H9 (cell line): ENCODE data around the gene TMEM132D. TPM values are rescaled to one million over a fixed set of nuclear protein-coding genes. Genes with fewer than 3 reads are reported as not detected.

Source experiments
- DNase-seq: peaks from one replicate; pipeline ENCODE4 v3.0.0-alpha.2; 2017
- H2AFZ ChIP-seq: one replicate; pipeline ENCODE4 v1.6.1; 2013; ENCODE audit warnings: mild to moderate bottlenecking, low read length, control low read depth, moderate library complexity
- H2AK5ac ChIP-seq: 2 replicates; pipeline ENCODE4 v1.6.1; 2013; ENCODE audit warnings: low read length, control low read depth, mixed read lengths; ENCODE audit not compliant: insufficient read length
- H2BK120ac ChIP-seq: one replicate; pipeline ENCODE4 v1.6.1; 2013; ENCODE audit warnings: low read depth, mild to moderate bottlenecking, low read length, control low read depth, inconsistent platforms; ENCODE audit not compliant: poor library complexity, severe bottlenecking
- H2BK12ac ChIP-seq: 2 replicates; pipeline ENCODE4 v1.6.1; 2013; ENCODE audit warnings: low read length, control low read depth, mixed read lengths, low read depth; ENCODE audit not compliant: insufficient read length
- H2BK15ac ChIP-seq: 2 replicates; pipeline ENCODE4 v1.6.1; 2013; ENCODE audit warnings: low read depth, low read length, control low read depth
- H2BK20ac ChIP-seq: one replicate; pipeline ENCODE4 v1.6.1; 2013; ENCODE audit warnings: low read depth, mild to moderate bottlenecking, low read length, control low read depth, inconsistent platforms; ENCODE audit not compliant: poor library complexity, severe bottlenecking
- H2BK5ac ChIP-seq: 2 replicates; pipeline ENCODE4 v1.6.1; 2013; ENCODE audit warnings: low read length, control low read depth, mixed read lengths; ENCODE audit not compliant: insufficient read length
- H3K14ac ChIP-seq: 2 replicates; pipeline ENCODE4 v1.6.1; 2013; ENCODE audit warnings: low read length, control low read depth; ENCODE audit not compliant: insufficient read depth
- H3K18ac ChIP-seq: 2 replicates; pipeline ENCODE4 v1.6.1; 2013; ENCODE audit warnings: low read depth, mild to moderate bottlenecking, mixed read lengths, low read length, control low read depth; ENCODE audit not compliant: insufficient read length
- H3K23ac ChIP-seq: 2 replicates; pipeline ENCODE4 v1.6.1; 2013; ENCODE audit warnings: low read length, control low read depth, mixed read lengths, low read depth; ENCODE audit not compliant: insufficient read length
- H3K23me2 ChIP-seq: 2 replicates; pipeline ENCODE4 v1.6.1; 2013; ENCODE audit warnings: low read depth, mild to moderate bottlenecking, mixed read lengths, low read length, control low read depth; ENCODE audit not compliant: insufficient read length, poor library complexity, severe bottlenecking
- H3K27ac ChIP-seq: 2 replicates; pipeline ENCODE4 v1.5.1; 2013; ENCODE audit warnings: low read length, control low read depth, mixed read lengths, low read depth; ENCODE audit not compliant: insufficient read length
- H3K27me3 ChIP-seq: 2 replicates; pipeline ENCODE4 v1.6.1; 2013; ENCODE audit warnings: low read length, control low read depth, inconsistent platforms; ENCODE audit not compliant: insufficient read depth
- H3K4ac ChIP-seq: 2 replicates; pipeline ENCODE4 v1.6.1; 2013; ENCODE audit warnings: low read depth, mild to moderate bottlenecking, control low read depth, inconsistent platforms, low read length, moderate library complexity
- H3K4me1 ChIP-seq: 2 replicates; pipeline ENCODE4 v1.6.1; 2013; ENCODE audit warnings: low read length, control low read depth, inconsistent platforms; ENCODE audit not compliant: insufficient read depth
- H3K4me2 ChIP-seq: 2 replicates; pipeline ENCODE4 v1.6.1; 2013; ENCODE audit warnings: low read length, control low read depth, mixed read lengths; ENCODE audit not compliant: insufficient read length, insufficient read depth
- H3K56ac ChIP-seq: 2 replicates; pipeline ENCODE4 v1.6.1; 2013; ENCODE audit warnings: low read depth, mild to moderate bottlenecking, mixed read lengths, low read length, control low read depth; ENCODE audit not compliant: insufficient read length
- H3K79me1 ChIP-seq: 2 replicates; pipeline ENCODE4 v1.6.1; 2013; ENCODE audit warnings: low read depth, mild to moderate bottlenecking, moderate library complexity, low read length, control low read depth, inconsistent platforms; ENCODE audit not compliant: insufficient read depth, poor library complexity, severe bottlenecking
- H3K79me2 ChIP-seq: 2 replicates; pipeline ENCODE4 v1.6.1; 2013; ENCODE audit warnings: low read length, control low read depth, inconsistent platforms; ENCODE audit not compliant: insufficient read depth
- H3K9ac ChIP-seq: 2 replicates; pipeline ENCODE4 v1.6.1; 2013; ENCODE audit warnings: low read length, control low read depth, mixed read lengths; ENCODE audit not compliant: insufficient read length; ENCODE audit errors: extremely low read depth
- H3K9me3 ChIP-seq: one replicate; pipeline ENCODE4 v1.6.1; 2013; ENCODE audit warnings: low read depth, low read length, inconsistent platforms; ENCODE audit not compliant: control insufficient read depth
- H3T11ph ChIP-seq: one replicate; pipeline ENCODE4 v1.6.1; 2013; ENCODE audit warnings: mild to moderate bottlenecking, low read length, control low read depth, inconsistent platforms
- H4K20me1 ChIP-seq: one replicate; pipeline ENCODE4 v1.6.1; 2013; ENCODE audit not compliant: control insufficient read depth, insufficient read length, insufficient read depth
- H4K5ac ChIP-seq: 2 replicates; pipeline ENCODE4 v1.6.1; 2013; ENCODE audit warnings: low read depth, mild to moderate bottlenecking, mixed read lengths, low read length, control low read depth; ENCODE audit not compliant: insufficient read length
- H4K8ac ChIP-seq: replicated peaks from 2 replicates; pipeline ENCODE4 v1.6.1; 2013; ENCODE audit warnings: low read length, control low read depth, mixed read lengths, low read depth; ENCODE audit not compliant: insufficient read length
- H4K91ac ChIP-seq: 2 replicates; pipeline ENCODE4 v1.6.1; 2013; ENCODE audit warnings: low read depth, mild to moderate bottlenecking, moderate library complexity, mixed read lengths, low read length, control low read depth; ENCODE audit not compliant: insufficient read length
- H3K27ac Mint-ChIP-seq, 3 experiments: 2 replicates in 2 of 3; 3 replicates in 1 of 3; pipeline ENCODE4 v1.8.0; 2020 to 2021; ENCODE audit warnings: mixed read lengths in 3 of 3, mild to moderate bottlenecking in 1 of 3, moderate library complexity in 1 of 3
- H3K27me3 Mint-ChIP-seq: 2 replicates; pipeline ENCODE4 v1.8.0; 2021; ENCODE audit warnings: low read depth, mild to moderate bottlenecking, moderate library complexity, mixed read lengths
- H3K36me3 Mint-ChIP-seq, 3 experiments: 2 replicates in 2 of 3; 3 replicates in 1 of 3; pipeline ENCODE4 v1.8.0; 2020 to 2021; ENCODE audit warnings: low read depth in 3 of 3, mixed read lengths in 3 of 3; ENCODE audit not compliant: insufficient read depth in 1 of 3
- H3K4me1 Mint-ChIP-seq, 2 experiments: 2 replicates each; pipeline ENCODE4 v1.8.0; 2020; ENCODE audit warnings: mixed read lengths in 2 of 2
- H3K4me3 Mint-ChIP-seq, 2 experiments: 2 replicates in 1 of 2; 3 replicates in 1 of 2; pipeline ENCODE4 v1.8.0; 2020 to 2021; ENCODE audit warnings: mild to moderate bottlenecking in 2 of 2, mixed read lengths in 2 of 2, moderate library complexity in 1 of 2
- H3K9me3 Mint-ChIP-seq, 2 experiments: 2 replicates in 1 of 2; 3 replicates in 1 of 2; pipeline ENCODE4 v1.8.0; 2020; ENCODE audit warnings: mild to moderate bottlenecking in 2 of 2, mixed read lengths in 2 of 2, moderate library complexity in 1 of 2
- WGBS: extraction: QIAGEN DNeasy Blood & Tissue Kit; methylation state at CpG from one replicate; pipeline ENCODE4 v1.1.7; 2013; ENCODE audit warnings: missing lambda C conversion rate, low lambda C conversion rate, mixed read lengths; ENCODE audit not compliant: insufficient read length; ENCODE audit errors: extremely low coverage; 5-methylcytosine and 5-hydroxymethylcytosine counted together
- total RNA-seq: library from RNA; stranded (reverse); gene quantifications from 2 replicates; pipeline ENCODE4 v1.2.1, GENCODE V29; 2021
- TF ChIP-seq, protein P1 (sequence below): fragments of 200-600 bp; sonication (generic); conservative IDR thresholded peaks from 3 replicates; pipeline ENCODE4 v1.8.0; 2021; ENCODE audit warnings: antibody characterized with exemption, mild to moderate bottlenecking

TMEM132D gene
- total RNA-seq, 1 experiment from 2014 or later, result 6.1 TPM

DNA sequence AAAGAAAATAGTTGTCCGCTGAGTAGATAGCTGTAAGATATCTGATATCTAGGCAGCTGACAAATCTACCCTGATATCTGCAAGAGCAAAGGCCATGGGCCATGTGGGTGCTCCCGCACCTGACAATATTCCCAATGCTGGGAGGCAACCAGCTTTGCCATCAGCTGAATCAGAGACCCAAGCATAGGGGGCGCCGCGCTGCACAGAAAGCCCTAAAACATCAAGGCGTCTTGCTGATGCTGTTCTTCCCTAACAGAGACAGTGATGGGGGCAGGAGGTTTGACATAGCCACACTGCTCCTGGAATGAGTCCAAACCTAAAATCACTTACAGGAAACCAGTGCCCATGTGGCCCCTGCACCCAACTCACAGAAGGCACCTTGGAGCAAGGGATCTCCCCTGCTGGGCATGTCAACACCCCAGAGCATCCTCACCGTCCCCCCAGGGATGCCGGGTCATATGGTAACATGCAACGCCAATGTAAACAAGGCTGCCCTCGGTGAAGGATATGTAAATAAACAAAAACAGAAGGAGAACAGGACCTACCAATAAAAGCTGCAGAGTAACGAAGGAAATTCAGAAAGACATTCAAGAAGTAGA is 199.5 kb downstream of the TMEM132D start:
- no peak overlapping the region for H3K9ac ChIP-seq
- no peak overlapping the region for H2BK15ac ChIP-seq
- no peaks in the 10 kb centered on the region for H3K9me3 ChIP-seq
- H3K4me2 ChIP-seq, result no peak overlapping the region
- no peaks in the 10 kb centered on the region for H3K4me1 ChIP-seq
- H3K27me3 ChIP-seq, result no peaks in the 10 kb centered on the region
- Mint-ChIP-seq H3K36me3 (peaks cover 25 to 37% (median 32%) of the 10 kb centered on the region in 3 experiments), H3K27ac (peak overlapping the region in 1 of 3 experiments; percentile 19; a peak in 1 of 7 replicates), H3K27me3 (no peaks in the 10 kb centered on the region), H3K4me1 (peaks cover 7 to 8% of the 10 kb centered on the region in 2 experiments), H3K4me3 (no peak overlapping the region), H3K9me3 (peaks cover 26 to 30% of the 10 kb centered on the region in 2 experiments)
- H3K23ac ChIP-seq, result no peak overlapping the region
- H3K79me2 ChIP-seq, result peaks cover 2% of the 10 kb centered on the region
- H2AK5ac ChIP-seq, result no peak overlapping the region
- no peak overlapping the region for H4K5ac ChIP-seq
- H3K56ac ChIP-seq, result no peak overlapping the region
- H3K14ac ChIP-seq, result no peak overlapping the region
- TF ChIP-seq, protein P1, sequence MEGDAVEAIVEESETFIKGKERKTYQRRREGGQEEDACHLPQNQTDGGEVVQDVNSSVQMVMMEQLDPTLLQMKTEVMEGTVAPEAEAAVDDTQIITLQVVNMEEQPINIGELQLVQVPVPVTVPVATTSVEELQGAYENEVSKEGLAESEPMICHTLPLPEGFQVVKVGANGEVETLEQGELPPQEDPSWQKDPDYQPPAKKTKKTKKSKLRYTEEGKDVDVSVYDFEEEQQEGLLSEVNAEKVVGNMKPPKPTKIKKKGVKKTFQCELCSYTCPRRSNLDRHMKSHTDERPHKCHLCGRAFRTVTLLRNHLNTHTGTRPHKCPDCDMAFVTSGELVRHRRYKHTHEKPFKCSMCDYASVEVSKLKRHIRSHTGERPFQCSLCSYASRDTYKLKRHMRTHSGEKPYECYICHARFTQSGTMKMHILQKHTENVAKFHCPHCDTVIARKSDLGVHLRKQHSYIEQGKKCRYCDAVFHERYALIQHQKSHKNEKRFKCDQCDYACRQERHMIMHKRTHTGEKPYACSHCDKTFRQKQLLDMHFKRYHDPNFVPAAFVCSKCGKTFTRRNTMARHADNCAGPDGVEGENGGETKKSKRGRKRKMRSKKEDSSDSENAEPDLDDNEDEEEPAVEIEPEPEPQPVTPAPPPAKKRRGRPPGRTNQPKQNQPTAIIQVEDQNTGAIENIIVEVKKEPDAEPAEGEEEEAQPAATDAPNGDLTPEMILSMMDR, result peak; percentile 62
- no peak overlapping the region for H2BK120ac ChIP-seq
- H3K27ac ChIP-seq, result no peak overlapping the region
- no peaks in the 10 kb centered on the region for H3K79me1 ChIP-seq
- no peak overlapping the region for H3K4ac ChIP-seq
- no peak overlapping the region for H3K18ac ChIP-seq
- H3K23me2 ChIP-seq, result no peaks in the 10 kb centered on the region
- H4K8ac ChIP-seq, result no peak overlapping the region
- no peak overlapping the region for H2AFZ ChIP-seq
- H4K91ac ChIP-seq, result no peak overlapping the region
- no CpG with 5 or more reads among the region's 11 CpGs for WGBS
- H3T11ph ChIP-seq, result no peak overlapping the region
- no peak overlapping the region for H2BK12ac ChIP-seq
- no peaks in the 10 kb centered on the region for H4K20me1 ChIP-seq
- no peak overlapping the region for H2BK20ac ChIP-seq
- peak; percentile 61 for DNase-seq
- H2BK5ac ChIP-seq, result no peak overlapping the region
